AG04450 (cell line): ENCODE data around the gene CLSTN1. TPM values are rescaled to one million over a fixed set of nuclear protein-coding genes. Genes with fewer than 3 reads are reported as not detected.

Source experiments
- CTCF ChIA-PET: fragments of 300-600, 350-600 bp; formaldehyde crosslinking; extraction: SDS; loops from one replicate; lab custom pipeline; 2022; ENCODE audit warnings: antibody characterized with exemption, inconsistent platforms; lab: Charles Lee
- POLR2A ChIA-PET: fragments of 350-600 bp; formaldehyde crosslinking; extraction: SDS; loops from one replicate; lab custom pipeline; 2021; ENCODE audit warnings: antibody characterized with exemption, inconsistent platforms; lab: Yijun Ruan, JAX
- DNase-seq: peaks from one replicate; pipeline ENCODE4 v3.0.0-alpha.2; 2011; ENCODE audit warnings: low read depth, low spot score
- H3K27ac ChIP-seq: one replicate; pipeline ENCODE4 v1.5.1; 2012; ENCODE audit warnings: low read depth, low read length, control low read depth
- H3K27me3 ChIP-seq: one replicate; pipeline ENCODE4 v1.6.0; 2012; ENCODE audit warnings: low read length; ENCODE audit not compliant: control insufficient read depth, insufficient read depth
- H3K4me3 ChIP-seq: 2 replicates; pipeline ENCODE4 v1.5.1; 2011; ENCODE audit warnings: mild to moderate bottlenecking, low read depth, low read length, control low read depth
- H3K9me3 ChIP-seq: 2 replicates; pipeline ENCODE4 v1.5.1; 2012; ENCODE audit warnings: low read length; ENCODE audit not compliant: control insufficient read depth, insufficient read depth
- CTCF ChIP-seq: IDR thresholded peaks from 2 replicates; pipeline ENCODE4 v1.5.1; 2011; ENCODE audit warnings: low read depth, low read length, control low read depth, inconsistent platforms
- polyA plus RNA-seq: library from polyadenylated mRNA; depleted of rRNA; stranded (reverse); fragments of >200 nt; gene quantifications from 2 replicates; pipeline ENCODE4 v1.2.3, GENCODE V29; 2011; rRNA removed

CLSTN1 gene
- polyA plus RNA-seq, 1 experiment = 35.2 TPM

GRCh38 chr1:9687120-9687873 is 136.5 kb downstream of the CLSTN1 start:
- CTCF ChIA-PET = interaction anchor here (1.0 kb wide), 1 partner anchor 59 kb away, joined by 3 read pairs; no protein-coding TSS in a partner anchor

GRCh38 chr1:9684801-9685200 is 139.0 kb downstream of the CLSTN1 start:
- no peak for DNase-seq
- Histone ChIP-seq H3K27ac (no peak overlapping the region), H3K27me3 (no peaks in the 10 kb centered on the region), H3K4me3 (no peak overlapping the region), H3K9me3 (no peaks in the 10 kb centered on the region)
- ChIA-PET CTCF (interaction anchor here (0.7 kb wide), 2 partner anchors 17 to 745 kb away, joined by 4 to 6 read pairs; partner anchors contain the start of gene CENPS), POLR2A (no interaction called here)
- no peak for TF ChIP-seq CTCF

More at GRCh38 chr1:9687120-9687873, 136.5 kb downstream of the CLSTN1 start:
- H3K27ac ChIP-seq = peak overlapping the region; percentile 81
- DNase-seq = peak; percentile 53
- no peaks in the 10 kb centered on the region for H3K27me3 ChIP-seq
- peak; percentile 25 for TF ChIP-seq CTCF
- POLR2A ChIA-PET = interaction anchor here (0.6 to 2.9 kb wide), 2 partner anchors 16 to 33 kb away, joined by 3 to 19 read pairs; no protein-coding TSS in a partner anchor
- peak overlapping the region; percentile 66 for H3K4me3 ChIP-seq
- H3K9me3 ChIP-seq = no peaks in the 10 kb centered on the region

GRCh38 chr1:9680828-9681227 is 142.9 kb downstream of the CLSTN1 start:
- no peak for TF ChIP-seq CTCF
- no peaks in the 10 kb centered on the region for H3K9me3 ChIP-seq
- H3K27ac ChIP-seq = no peak overlapping the region
- POLR2A ChIA-PET = no interaction called here
- H3K4me3 ChIP-seq = no peak overlapping the region
- CTCF ChIA-PET = interaction anchor here (1.2 kb wide), 1 partner anchor 10 kb away, joined by 3 read pairs; no protein-coding TSS in a partner anchor
- H3K27me3 ChIP-seq = no peaks in the 10 kb centered on the region
- DNase-seq = no peak

- Histone ChIP-seq H3K4me3 (no peak overlapping the region), H3K9me3 (no peaks in the 10 kb centered on the region), H3K27me3 (no peaks in the 10 kb centered on the region), H3K27ac (no peak overlapping the region)
- TF ChIP-seq CTCF = no peak
- no peak for DNase-seq
- ChIA-PET CTCF (no interaction called here), POLR2A (no interaction called here)
Observed at GRCh38 chr1:9680091-9680490, 143.7 kb downstream of the CLSTN1 start.

Other genes starting within 250 kb of the CLSTN1 start
- 1.6 and 2.0 TPM in 2 replicates for gene TMEM201, start 235.1 kb downstream of the CLSTN1 start, polyA plus RNA-seq
- 9.0 and 10.9 TPM in 2 replicates for gene PIK3CD, start 172.2 kb downstream of the CLSTN1 start, polyA plus RNA-seq
- gene CTNNBIP1, start 86.3 kb upstream of the CLSTN1 start, polyA plus RNA-seq = 28.3 and 33.6 TPM in 2 replicates
- 21.6 and 29.7 TPM in 2 replicates for gene LZIC, start 119.4 kb upstream of the CLSTN1 start, polyA plus RNA-seq
- gene NMNAT1, start 119.5 kb upstream of the CLSTN1 start, polyA plus RNA-seq = 15.8 and 16.4 TPM in 2 replicates
- 0.20 and 0.22 TPM in 2 replicates for gene RBP7, start 173.3 kb upstream of the CLSTN1 start, polyA plus RNA-seq
- gene UBE4B, start 209.0 kb upstream of the CLSTN1 start, polyA plus RNA-seq = 28.1 and 31.1 TPM in 2 replicates